ENCODE results near the gene TMEM38B.

- TF ChIP-seq CTCF (IDR thresholded peaks at IDR 0.05), result no peak
- no peak for TF ChIP-seq POLR2A (IDR thresholded peaks at IDR 0.05)
Measured at GRCh38 chr9:105694848-105695581, 674 bp downstream of the TMEM38B start.
